GM18873 (cell line): Measurements from ENCODE around the gene KLHL35.

Experiments used
- ATAC-seq: cut with Tn5 transposase; IDR thresholded peaks from one replicate; pipeline ENCODE4 v1.9.1; 2021; ENCODE audit warnings: mild to moderate bottlenecking, moderate library complexity, moderate number of reproducible peaks; ENCODE audit not compliant: unreplicated experiment, low FRiP score

Gene KLHL35, protein sequence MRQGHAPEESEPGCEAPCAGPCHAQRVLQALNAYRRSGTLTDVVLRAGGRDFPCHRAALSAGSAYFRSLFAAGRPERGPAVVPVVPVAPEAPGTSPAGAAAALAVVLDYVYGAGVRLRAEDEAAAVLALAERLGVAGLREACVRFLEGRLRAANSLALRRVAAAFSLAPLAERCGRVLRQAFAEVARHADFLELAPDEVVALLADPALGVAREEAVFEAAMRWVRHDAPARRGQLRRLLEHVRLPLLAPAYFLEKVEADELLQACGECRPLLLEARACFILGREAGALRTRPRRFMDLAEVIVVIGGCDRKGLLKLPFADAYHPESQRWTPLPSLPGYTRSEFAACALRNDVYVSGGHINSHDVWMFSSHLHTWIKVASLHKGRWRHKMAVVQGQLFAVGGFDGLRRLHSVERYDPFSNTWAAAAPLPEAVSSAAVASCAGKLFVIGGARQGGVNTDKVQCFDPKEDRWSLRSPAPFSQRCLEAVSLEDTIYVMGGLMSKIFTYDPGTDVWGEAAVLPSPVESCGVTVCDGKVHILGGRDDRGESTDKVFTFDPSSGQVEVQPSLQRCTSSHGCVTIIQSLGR

GRCh38 chr11:75432911-75433321, at the start of gene KLHL35:
Gene KLHL35 (minus strand): TSS chr11:75433203. CDS start chr11:75430629, 2,574 bp downstream.
- ATAC-seq: no peak

DNA sequence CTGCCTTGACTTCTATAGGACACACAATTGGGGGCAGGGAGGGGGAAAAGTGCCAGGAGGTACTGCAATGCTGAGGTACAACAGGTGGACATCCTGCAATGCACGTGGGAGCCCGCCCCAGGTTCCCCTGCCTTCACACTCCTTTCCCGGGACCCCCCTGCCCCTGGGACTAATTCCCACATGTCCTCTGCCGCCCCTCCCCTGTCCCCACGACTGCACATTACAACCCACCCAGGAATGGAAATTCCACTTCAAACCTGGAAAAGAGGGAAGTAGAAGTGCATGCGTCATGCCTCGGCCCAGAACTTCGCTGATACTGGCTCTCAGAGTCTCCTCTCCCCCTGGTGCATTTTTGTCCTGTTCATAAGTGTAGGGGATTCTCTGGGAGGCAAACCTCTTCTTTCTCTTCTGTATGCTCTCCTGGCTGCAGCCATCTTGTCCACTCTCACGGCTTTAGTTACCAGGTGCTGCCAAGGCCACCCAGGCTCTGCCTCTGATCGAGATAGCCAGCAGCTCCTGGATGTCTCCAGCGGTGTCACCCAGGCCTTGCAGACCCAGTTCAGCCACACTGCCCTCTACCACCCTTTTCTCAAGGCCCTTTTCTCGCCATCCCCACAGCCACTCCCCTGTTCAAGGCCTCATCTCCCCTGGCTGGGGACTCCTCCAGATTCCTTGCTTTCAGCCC, 49.1 kb upstream of the KLHL35 start:
- no peak for ATAC-seq

DNA sequence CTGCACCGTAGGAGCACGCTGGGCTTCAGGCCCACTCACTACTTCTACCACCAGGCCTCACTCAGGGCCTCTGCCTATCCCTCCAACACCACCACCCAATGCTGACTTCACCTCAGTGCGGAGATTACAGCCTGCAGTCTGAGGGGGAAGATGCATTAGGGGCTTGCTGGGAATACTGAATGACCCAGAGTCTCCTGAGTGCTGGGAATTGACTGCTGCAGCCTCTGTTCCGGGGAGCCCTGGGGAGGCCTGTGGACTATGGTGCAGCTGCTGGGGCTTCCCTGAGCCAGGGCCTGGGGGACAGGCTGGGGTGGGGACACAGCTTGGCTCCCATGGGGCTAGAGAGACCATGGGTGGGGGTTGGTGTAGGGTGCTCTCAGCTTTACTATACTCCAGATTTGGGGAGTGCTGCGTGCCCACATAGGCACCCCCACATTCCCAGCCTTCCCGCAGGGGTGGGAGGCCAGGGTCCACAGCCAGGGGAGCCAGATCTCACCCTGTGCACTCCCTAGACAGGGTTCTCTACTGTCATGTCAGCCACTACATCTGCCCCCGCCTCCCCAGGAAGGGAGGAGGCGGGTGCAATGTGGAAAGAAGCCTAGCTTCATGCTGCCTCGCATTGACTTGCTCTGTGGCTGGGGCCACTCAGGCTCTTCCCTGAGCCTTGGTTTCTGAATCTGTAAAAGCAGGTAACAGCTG, 48.4 kb upstream of the KLHL35 start:
- no peak for ATAC-seq

- no peak for ATAC-seq
Observed at GRCh38 chr11:75480185-75481175, 47.5 kb upstream of the KLHL35 start.

DNA sequence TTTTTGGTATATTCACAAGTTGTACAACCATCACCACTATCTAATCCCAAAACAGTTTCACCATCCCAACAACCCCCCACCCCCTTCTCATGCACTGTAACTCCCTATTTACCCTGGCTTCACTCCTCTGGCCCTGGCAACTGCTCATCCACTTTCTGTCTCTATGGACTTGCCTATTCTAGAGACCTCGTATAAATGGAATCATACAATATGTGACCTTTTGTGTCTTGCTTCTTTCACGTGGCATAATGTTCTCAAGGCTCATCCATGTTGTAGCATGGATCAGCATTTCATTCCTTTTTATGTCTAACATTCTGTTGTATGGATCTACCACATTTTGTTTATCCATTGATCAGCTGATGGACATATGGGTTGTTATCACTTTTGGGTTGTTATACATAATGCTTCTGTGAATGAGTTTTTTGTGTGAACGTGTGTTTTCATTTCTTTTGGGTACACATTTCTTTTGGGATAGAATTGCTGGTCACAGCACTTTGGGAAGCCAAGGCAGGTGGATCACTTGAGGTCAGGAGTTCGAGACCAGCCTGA, 46.7 kb upstream of the KLHL35 start:
- ATAC-seq: no peak

GRCh38 chr11:75478783-75479596, 46.0 kb upstream of the KLHL35 start:
- no peak for ATAC-seq

- ATAC-seq: no peak
Observed at GRCh38 chr11:75477614-75477935, 44.6 kb upstream of the KLHL35 start.

DNA sequence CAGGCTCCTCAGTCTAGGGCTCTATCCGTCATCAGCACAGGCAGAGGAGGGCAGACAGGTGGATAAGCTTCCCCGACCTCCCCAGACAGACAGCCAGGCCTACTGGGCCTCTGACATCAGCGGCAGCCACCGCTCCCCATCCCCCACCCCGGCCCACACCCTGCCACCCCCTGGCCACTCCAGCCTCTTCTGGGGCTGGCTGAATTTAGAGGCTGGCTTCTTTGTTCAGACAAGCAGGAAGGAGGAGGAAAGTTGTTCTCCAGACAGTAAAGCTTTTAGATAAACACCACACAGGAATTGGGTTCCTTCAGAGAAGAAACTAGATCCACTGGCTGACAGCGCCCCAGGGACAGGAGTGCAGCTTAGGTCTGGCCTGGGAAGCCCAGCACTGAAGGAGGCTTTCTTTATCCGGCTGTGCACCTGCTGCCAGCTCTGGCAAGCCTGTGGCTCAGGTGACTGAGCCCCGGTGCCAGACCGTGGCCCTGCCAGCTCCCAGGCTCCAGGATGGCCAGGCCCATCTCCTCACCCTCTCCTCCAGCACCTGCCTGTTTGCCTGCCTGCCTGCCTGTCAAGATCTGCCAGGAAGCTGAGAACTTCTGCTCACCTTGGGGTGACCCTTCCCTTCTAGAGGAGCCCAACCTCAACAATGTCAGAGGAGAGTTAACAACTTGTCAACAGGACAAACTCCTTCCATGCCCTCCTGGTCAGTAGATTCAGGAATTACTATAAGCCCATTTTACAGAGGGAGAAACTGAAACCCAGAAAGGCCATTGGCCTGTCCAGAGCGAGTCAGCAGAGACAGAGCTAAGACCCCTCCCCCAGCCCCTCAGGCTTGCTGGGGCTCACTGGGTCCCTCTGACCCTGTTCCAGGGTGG, 44.0 kb upstream of the KLHL35 start:
- ATAC-seq: no peak

DNA sequence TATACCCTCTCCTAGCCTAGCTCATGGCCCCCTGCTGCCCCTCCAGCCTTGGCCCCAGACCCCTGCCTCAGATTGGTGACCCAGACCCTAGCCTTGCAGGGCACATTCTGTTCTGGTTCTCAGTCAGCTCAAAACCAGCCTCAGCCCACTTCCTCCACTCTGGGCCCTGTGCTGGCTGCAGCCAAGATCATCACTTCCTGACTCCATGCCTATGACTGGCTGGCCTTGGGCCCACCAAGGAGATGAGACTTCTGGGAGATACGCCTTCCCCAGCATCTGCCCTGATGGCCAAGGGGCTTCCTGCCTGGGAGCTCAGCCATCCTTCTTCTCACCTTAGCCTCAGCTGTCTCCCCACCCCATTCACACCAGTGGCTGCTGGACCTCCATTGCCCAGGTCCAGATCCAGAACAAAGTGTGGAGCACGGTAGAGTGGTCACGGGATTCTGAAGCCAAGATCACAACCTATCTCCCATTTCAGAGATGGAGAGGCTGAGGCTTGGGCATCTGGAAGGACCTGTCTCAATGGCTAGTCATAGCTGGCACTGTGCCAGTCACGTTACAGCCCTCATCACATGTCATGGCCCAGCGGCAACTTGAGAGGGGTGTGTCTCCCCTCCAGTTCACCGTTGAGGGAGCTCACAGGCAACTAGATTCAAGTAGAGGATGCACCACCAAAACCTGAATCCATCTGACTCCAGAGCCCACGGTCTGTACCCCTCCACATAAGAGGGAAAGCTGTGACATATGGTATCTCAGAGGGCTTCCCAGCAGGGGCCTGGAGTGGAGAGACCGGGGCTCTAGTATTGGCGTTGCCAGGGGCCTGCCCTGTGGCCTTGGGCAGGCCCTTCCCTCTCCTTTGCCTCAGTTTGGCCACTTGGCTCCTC, 43.0 kb upstream of the KLHL35 start:
- ATAC-seq: no peak

- no peak for ATAC-seq
Observed at GRCh38 chr11:75474878-75475766, 42.1 kb upstream of the KLHL35 start.

DNA sequence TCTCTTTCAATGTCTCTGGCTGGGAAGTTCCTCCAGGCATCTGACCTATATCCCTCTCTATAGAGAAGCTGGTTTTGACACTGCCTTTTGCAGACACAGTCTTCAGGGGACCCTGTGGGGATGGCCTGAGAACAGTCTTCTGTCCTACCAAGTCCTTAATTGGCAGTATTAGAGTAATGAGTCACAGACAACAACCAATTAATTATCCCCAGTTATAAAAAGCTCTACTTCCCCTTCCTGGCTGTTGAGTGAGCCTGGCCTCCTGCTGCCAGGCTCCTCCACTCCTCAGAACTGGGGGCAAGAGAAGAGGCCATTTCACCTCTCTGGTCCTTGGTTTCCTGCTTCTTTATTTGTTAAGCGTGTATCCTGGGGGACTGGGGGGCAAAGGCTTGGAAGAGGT, 41.2 kb upstream of the KLHL35 start:
- no peak for ATAC-seq

DNA sequence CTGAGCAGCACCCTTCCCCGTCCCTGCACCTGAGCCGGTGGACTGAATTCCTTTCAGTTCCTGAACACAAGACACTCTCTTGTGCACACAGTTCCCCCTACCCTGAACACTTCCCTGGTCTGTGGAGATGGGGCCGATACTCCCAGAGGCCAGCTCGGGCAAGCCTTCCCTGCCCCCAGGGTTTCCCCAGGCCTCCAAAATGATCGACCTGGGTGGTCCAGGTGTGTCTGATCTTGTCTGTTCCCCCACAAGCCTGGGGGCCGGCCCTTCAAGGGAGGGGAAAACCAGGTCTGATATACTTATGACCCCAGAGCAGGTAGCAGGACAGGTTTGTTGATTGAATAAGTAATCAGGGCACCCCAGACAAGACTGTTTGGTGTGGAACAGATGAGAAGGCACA, 40.7 kb upstream of the KLHL35 start:
- no peak for ATAC-seq

DNA sequence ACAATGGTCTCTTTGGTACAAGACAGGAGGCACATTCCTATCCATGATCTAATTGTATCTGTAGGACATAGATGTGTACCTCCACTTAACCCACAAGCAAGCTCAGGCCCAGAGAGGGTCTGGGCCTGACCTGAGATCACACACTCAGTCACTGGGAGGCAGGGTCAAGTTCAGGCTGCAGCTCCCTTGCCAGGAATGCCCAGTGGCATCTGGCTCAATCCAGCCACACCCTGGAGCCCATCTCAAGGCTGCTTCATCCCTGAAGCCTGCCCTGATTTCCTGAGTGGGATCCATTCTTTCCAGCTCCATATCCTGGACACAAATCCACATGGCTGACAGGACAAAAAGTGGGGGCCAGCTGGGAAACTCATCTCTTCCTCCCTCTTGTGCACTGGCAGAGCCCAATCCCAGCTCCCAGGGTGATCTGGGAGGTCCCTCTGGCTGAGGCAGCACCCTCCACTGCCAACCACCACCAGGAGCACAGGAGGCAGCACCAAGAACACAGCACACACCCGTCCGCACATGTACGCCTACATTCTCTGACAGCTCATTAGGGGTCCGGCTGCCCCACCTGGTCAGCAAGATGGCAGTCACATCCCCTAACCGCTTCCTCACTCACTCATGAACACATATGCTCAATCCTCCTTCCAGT, 39.2 kb upstream of the KLHL35 start:
- no peak for ATAC-seq

- ATAC-seq: no peak
Observed at GRCh38 chr11:75471176-75471973, 38.4 kb upstream of the KLHL35 start.
